Osteoblast (primary cell): ENCODE results near the gene DLG5. TPM values are rescaled to one million over a fixed set of nuclear protein-coding genes. Genes with fewer than 3 reads are reported as not detected.

Experiments
- DNase-seq: peaks from one replicate; pipeline ENCODE4 v3.0.0; 2011; ENCODE audit warnings: low spot score, mixed read lengths; ENCODE audit not compliant: insufficient read length; ENCODE audit errors: missing footprints
- H2AFZ ChIP-seq: 2 replicates; pipeline ENCODE4 v1.6.0; 2011; ENCODE audit warnings: mild to moderate bottlenecking, low read length
- H3K27ac ChIP-seq: 2 replicates; pipeline ENCODE4 v1.5.1; 2011; ENCODE audit warnings: mild to moderate bottlenecking, low read depth, low read length, moderate library complexity
- H3K27me3 ChIP-seq: 2 replicates; pipeline ENCODE4 v1.6.0; 2012; ENCODE audit warnings: mild to moderate bottlenecking, control low read depth, inconsistent platforms, low read length, moderate library complexity; ENCODE audit not compliant: insufficient read depth
- H3K36me3 ChIP-seq: 2 replicates; pipeline ENCODE4 v1.5.1; 2011; ENCODE audit warnings: mild to moderate bottlenecking, low read length, control low read depth, moderate library complexity; ENCODE audit not compliant: insufficient read depth
- H3K4me1 ChIP-seq: 2 replicates; pipeline ENCODE4 v1.5.1; 2011; ENCODE audit warnings: mild to moderate bottlenecking, low read length, control low read depth, moderate library complexity; ENCODE audit not compliant: insufficient read depth
- H3K4me2 ChIP-seq: 2 replicates; pipeline ENCODE4 v1.6.0; 2011; ENCODE audit warnings: mild to moderate bottlenecking, low read length; ENCODE audit not compliant: insufficient read depth
- H3K4me3 ChIP-seq: fragments of 200-600 bp; sonication (generic); 3 replicates; pipeline ENCODE4 v1.5.1; 2012; ENCODE audit warnings: mild to moderate bottlenecking, low read length, inconsistent platforms; ENCODE audit not compliant: insufficient read depth
- H3K79me2 ChIP-seq: 2 replicates; pipeline ENCODE4 v1.6.0; 2012; ENCODE audit warnings: mild to moderate bottlenecking, low read length, control low read depth, inconsistent platforms; ENCODE audit not compliant: insufficient read depth
- H3K9me3 ChIP-seq: 2 replicates; pipeline ENCODE4 v1.5.1; 2011; ENCODE audit warnings: low read depth, low read length, control low read depth
- H4K20me1 ChIP-seq: 2 replicates; pipeline ENCODE4 v1.6.0; 2012; ENCODE audit warnings: mild to moderate bottlenecking, low read length, control low read depth; ENCODE audit not compliant: insufficient read depth
- total RNA-seq: library from RNA; depleted of rRNA; stranded (reverse); fragments of >200 nt; gene quantifications from 2 replicates; pipeline ENCODE4 v1.2.3, GENCODE V29; 2012
- TF ChIP-seq, protein P1 (sequence below): IDR thresholded peaks from 2 replicates; pipeline ENCODE4 v1.5.1; 2011; ENCODE audit warnings: mild to moderate bottlenecking, low read depth, low read length, moderate library complexity; ENCODE audit errors: extremely low read depth

The DLG5 gene
- total RNA-seq, 1 donor, result 51.4 TPM

DNA sequence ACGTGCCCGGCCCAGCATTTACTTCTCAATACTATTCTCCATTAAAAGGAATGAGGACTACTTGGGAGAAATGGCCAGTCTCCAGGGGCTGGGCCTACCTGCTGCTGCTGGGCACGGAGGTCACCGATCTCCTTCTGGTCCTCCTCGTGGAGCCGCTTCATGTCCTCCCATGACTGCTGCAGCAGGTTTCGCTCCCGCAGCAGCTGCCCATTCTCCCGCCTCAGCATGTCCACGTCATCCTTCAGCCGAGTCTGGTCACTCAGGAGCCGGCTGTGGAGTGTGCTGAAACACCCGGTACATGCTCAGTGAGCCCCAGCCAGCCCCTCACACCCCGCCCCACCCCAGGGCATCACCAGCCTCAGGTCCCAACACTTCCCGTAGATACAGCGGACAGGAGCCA lies 73.3 kb downstream of the DLG5 start:
- no peak overlapping the region for H3K4me3 ChIP-seq
- H3K36me3 ChIP-seq, result peaks cover 29% of the 10 kb centered on the region
- no peak overlapping the region for H2AFZ ChIP-seq
- H3K4me2 ChIP-seq, result no peak overlapping the region
- no peaks in the 10 kb centered on the region for H3K9me3 ChIP-seq
- H3K27me3 ChIP-seq, result no peaks in the 10 kb centered on the region
- H3K4me1 ChIP-seq, result no peaks in the 10 kb centered on the region
- TF ChIP-seq, protein P1, sequence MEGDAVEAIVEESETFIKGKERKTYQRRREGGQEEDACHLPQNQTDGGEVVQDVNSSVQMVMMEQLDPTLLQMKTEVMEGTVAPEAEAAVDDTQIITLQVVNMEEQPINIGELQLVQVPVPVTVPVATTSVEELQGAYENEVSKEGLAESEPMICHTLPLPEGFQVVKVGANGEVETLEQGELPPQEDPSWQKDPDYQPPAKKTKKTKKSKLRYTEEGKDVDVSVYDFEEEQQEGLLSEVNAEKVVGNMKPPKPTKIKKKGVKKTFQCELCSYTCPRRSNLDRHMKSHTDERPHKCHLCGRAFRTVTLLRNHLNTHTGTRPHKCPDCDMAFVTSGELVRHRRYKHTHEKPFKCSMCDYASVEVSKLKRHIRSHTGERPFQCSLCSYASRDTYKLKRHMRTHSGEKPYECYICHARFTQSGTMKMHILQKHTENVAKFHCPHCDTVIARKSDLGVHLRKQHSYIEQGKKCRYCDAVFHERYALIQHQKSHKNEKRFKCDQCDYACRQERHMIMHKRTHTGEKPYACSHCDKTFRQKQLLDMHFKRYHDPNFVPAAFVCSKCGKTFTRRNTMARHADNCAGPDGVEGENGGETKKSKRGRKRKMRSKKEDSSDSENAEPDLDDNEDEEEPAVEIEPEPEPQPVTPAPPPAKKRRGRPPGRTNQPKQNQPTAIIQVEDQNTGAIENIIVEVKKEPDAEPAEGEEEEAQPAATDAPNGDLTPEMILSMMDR, result no peak
- no peak for DNase-seq
- H3K79me2 ChIP-seq, result peaks cover 12% of the 10 kb centered on the region
- H3K27ac ChIP-seq, result no peak overlapping the region
- peaks cover 3% of the 10 kb centered on the region for H4K20me1 ChIP-seq

DNA sequence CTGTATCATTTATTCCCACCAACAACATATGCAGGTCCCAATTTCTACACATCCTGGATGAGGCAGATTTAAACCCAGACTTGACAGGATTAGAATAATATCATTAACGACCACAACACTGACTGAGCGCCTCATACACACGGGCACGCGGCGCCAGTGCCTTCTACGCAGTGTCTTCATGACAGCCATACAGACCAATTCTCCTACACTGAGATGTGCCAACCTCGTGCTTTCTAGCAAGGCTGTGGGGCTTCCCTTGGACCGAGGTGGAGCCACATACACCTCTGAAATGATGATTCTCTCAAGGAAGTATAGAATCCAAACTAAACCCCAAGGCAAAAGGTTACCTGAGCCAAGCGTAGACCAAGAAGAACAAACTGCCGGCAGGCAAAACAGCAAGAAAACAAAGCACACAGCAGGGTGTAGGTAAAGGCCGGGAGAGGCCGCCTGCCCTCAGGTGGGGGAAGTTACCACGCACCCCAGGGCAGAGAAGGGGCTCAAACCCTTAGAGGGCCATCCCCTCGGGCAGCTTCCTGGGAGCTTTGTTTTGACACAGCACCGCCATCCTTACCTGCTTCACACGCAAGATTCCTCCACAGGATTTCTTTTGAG lies 75.8 kb downstream of the DLG5 start:
- no peaks in the 10 kb centered on the region for H3K27me3 ChIP-seq
- no peak overlapping the region for H3K4me2 ChIP-seq
- H3K4me3 ChIP-seq, result no peak overlapping the region
- peaks cover 5% of the 10 kb centered on the region for H3K79me2 ChIP-seq
- DNase-seq, result no peak
- H3K27ac ChIP-seq, result no peak overlapping the region
- H3K4me1 ChIP-seq, result peaks cover 12% of the 10 kb centered on the region
- peaks cover 33% of the 10 kb centered on the region for H3K36me3 ChIP-seq
- no peaks in the 10 kb centered on the region for H3K9me3 ChIP-seq
- peaks cover 3% of the 10 kb centered on the region for H4K20me1 ChIP-seq
- H2AFZ ChIP-seq, result no peak overlapping the region
- TF ChIP-seq, protein P1, result no peak

DNA sequence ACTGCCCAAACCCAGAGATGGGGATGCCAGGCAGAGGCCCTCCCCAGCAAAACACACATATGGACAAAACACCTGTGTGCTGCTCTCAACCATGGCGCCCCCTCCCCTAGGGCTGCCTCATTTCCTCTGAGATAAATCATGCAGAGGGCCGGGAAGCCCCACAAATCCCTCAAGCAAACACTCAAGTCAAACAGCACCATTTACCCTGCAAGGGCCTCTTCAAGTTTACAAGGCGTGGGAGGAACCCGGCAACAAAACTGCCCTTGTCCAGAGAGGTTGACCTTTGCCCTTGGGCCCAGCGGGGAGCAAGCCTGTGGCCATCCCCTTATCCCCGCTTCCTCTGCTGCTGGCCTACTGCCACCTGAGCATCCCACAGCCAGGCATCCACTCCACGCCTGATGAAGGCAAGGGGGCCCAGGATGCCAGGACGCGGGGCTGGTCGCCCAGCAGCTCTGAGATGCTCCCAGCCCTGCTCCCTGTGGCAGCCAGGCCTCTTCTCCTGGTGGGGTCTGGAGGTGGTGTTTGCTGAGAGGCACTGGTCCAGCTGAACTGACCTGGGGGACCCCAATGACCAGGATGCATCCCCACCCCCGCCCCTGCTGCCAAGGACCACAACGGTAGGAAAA lies 77.4 kb downstream of the DLG5 start:
- TF ChIP-seq, protein P1, result no peak
- Histone ChIP-seq H3K9me3 (no peaks in the 10 kb centered on the region), H3K4me2 (no peak overlapping the region), H3K4me3 (no peak overlapping the region), H3K27me3 (no peaks in the 10 kb centered on the region), H3K27ac (no peak overlapping the region), H2AFZ (no peak overlapping the region), H3K4me1 (peaks cover 26% of the 10 kb centered on the region), H3K79me2 (peaks cover 3% of the 10 kb centered on the region), H4K20me1 (peaks cover 3% of the 10 kb centered on the region), H3K36me3 (peaks cover 24% of the 10 kb centered on the region)
- DNase-seq, result no peak

DNA sequence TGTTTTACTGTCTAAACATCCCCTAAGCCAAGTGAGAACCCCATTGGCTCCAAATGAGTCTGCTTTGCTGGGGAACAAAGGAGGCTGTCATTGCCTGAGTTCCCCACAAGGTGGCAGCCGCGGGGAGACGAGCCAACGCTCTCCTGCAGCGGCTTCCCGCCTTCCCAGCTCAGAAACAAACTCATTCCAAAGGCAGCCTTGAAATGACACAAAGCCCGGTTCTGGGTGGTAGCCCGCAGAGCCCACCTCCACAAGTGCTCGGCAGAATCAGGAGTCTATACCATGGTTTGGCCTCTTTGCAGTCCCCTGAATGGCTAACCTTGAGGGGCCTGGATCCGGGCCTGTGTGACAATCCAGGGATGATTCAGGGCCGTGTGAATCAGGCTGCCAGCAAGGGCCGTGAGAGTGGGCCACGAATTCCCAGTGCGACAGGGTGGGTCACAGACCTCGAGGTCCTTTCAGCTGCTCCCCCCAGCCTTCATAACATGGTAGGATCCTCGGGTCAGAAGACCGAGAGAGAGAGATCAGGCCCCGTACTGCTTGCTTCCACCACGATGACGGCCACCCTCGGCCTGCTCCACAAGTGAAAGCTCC lies 79.7 kb downstream of the DLG5 start:
- Histone ChIP-seq H2AFZ (peak overlapping the region; percentile 69), H3K27ac (peak overlapping the region; percentile 69)

More for the DNA sequence above, 79.7 kb downstream of the DLG5 start:
- Histone ChIP-seq H3K4me2 (peak overlapping the region; percentile 56), H3K36me3 (peaks cover 25% of the 10 kb centered on the region), H3K9me3 (no peaks in the 10 kb centered on the region), H4K20me1 (peaks cover 3% of the 10 kb centered on the region), H3K27me3 (no peaks in the 10 kb centered on the region), H3K4me3 (no peak overlapping the region), H3K79me2 (peaks cover 3% of the 10 kb centered on the region), H3K4me1 (peaks cover 26% of the 10 kb centered on the region)
- peak; percentile 90 for DNase-seq
- TF ChIP-seq, protein P1, result peak; percentile 97
